Esophagus muscularis mucosa (tissue), 3 donors: ENCODE results near the gene ALG3.

Experiments
- EP300 ChIP-seq: sonication (generic); formaldehyde crosslinking; IDR thresholded peaks from one replicate; pipeline ENCODE4 v1.6.1; 2017; ENCODE audit warnings: antibody characterized with exemption
- POLR2AphosphoS5 ChIP-seq, 2 donors: sonication (generic); formaldehyde crosslinking; IDR thresholded peaks; one replicate each; pipeline ENCODE4 v1.6.1; 2017; ENCODE audit warnings: antibody characterized with exemption in 2 of 2

DNA sequence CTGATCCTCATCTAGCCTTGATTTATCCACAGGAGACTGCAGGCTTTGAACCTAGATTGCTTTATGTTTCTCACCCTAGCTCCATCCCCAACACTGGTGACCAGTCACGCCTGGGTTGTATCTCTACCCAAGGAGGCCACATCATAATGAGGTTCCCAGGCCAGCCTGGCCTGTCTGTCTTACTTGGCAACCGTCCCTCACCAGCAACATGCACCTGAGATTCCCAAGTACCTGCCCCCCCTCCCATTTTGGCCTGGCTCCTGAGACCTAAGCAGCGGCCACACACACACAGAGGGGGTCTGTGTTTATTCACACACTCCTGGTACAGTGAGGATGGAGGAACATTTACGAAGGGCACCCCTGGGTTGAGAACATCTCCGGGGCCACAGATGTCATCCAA lies 10.2 kb upstream of the ALG3 start:
- TF ChIP-seq EP300 (no peak), POLR2AphosphoS5 (IDR thresholded peaks at IDR 0.05) (no peak)
